Keratinocyte (primary cell): ENCODE results near the gene CDH12. TPM values are rescaled to one million over a fixed set of nuclear protein-coding genes. Genes with fewer than 3 reads are reported as not detected.

Experiments used
- DNase-seq: peaks from one replicate; pipeline ENCODE4 v3.0.0-alpha.2; 2011; ENCODE audit warnings: low read depth, missing footprints, low spot score
- FAIRE-seq: peaks from 2 replicates; lab custom pipeline; 2011; peaks lifted over from hg19 to GRCh38; lab: Jason Lieb, UNC
- H2AFZ ChIP-seq: 2 replicates; pipeline ENCODE4 v1.6.0; 2012; ENCODE audit warnings: low read length, control low read depth, inconsistent platforms; ENCODE audit not compliant: control insufficient read depth
- H3K27ac ChIP-seq: 2 replicates; pipeline ENCODE4 v1.5.1; 2011; ENCODE audit warnings: low read length; ENCODE audit not compliant: control insufficient read depth, insufficient read depth
- H3K27me3 ChIP-seq: 3 replicates; pipeline ENCODE4 v1.6.0; 2011; ENCODE audit warnings: low read length; ENCODE audit not compliant: control insufficient read depth, insufficient read depth; ENCODE audit errors: extremely low read depth
- H3K36me3 ChIP-seq, 2 experiments: 2 replicates in 1 of 2; 3 replicates in 1 of 2; pipeline ENCODE4 v1.5.1; 2011; ENCODE audit warnings: low read length in 2 of 2, mild to moderate bottlenecking in 1 of 2; ENCODE audit not compliant: control insufficient read depth in 2 of 2, insufficient read depth in 2 of 2; ENCODE audit errors: extremely low read depth in 1 of 2
- H3K4me1 ChIP-seq: 3 replicates; pipeline ENCODE4 v1.5.1; 2011; ENCODE audit warnings: low read length; ENCODE audit not compliant: control insufficient read depth, insufficient read depth; ENCODE audit errors: extremely low read depth
- H3K4me2 ChIP-seq: 3 replicates; pipeline ENCODE4 v1.6.0; 2011; ENCODE audit warnings: low read depth, low read length; ENCODE audit not compliant: control insufficient read depth, insufficient read depth; ENCODE audit errors: extremely low read depth
- H3K4me3 ChIP-seq, 3 experiments: fragments of 200-600 bp in 1 of 3; sonication (generic) in 1 of 3; 2 replicates in 2 of 3; 3 replicates in 1 of 3; pipeline ENCODE4 v1.5.1; 2011 to 2016; ENCODE audit warnings: low read length in 3 of 3, mild to moderate bottlenecking in 3 of 3, control low read depth in 2 of 3, inconsistent platforms in 1 of 3, low read depth in 1 of 3, mixed read lengths in 1 of 3, mixed run types in 1 of 3, moderate library complexity in 1 of 3; ENCODE audit not compliant: control insufficient read depth in 2 of 3, insufficient read depth in 2 of 3; ENCODE audit errors: extremely low read depth in 1 of 3
- H3K79me2 ChIP-seq: 2 replicates; pipeline ENCODE4 v1.6.0; 2012; ENCODE audit warnings: low read length; ENCODE audit not compliant: control insufficient read depth, insufficient read depth
- H3K9ac ChIP-seq: 3 replicates; pipeline ENCODE4 v1.6.0; 2011; ENCODE audit warnings: low read length; ENCODE audit not compliant: control insufficient read depth, insufficient read depth; ENCODE audit errors: extremely low read depth
- H3K9me1 ChIP-seq: 3 replicates; pipeline ENCODE4 v1.6.0; 2011; ENCODE audit warnings: low read length; ENCODE audit not compliant: control insufficient read depth, insufficient read depth; ENCODE audit errors: extremely low read depth
- H3K9me3 ChIP-seq: 2 replicates; pipeline ENCODE4 v1.5.1; 2012; ENCODE audit warnings: low read depth, low read length; ENCODE audit not compliant: control insufficient read depth
- H4K20me1 ChIP-seq: 3 replicates; pipeline ENCODE4 v1.6.0; 2011; ENCODE audit warnings: low read length; ENCODE audit not compliant: control insufficient read depth, insufficient read depth; ENCODE audit errors: extremely low read depth
- CTCF ChIP-seq, 3 experiments: IDR thresholded peaks in 1 of 3; conservative IDR thresholded peaks in 1 of 3; optimal IDR thresholded peaks in 1 of 3; 2 replicates in 2 of 3; 3 replicates in 1 of 3; pipeline versions ENCODE3 to v1.5.1; 2011; ENCODE audit warnings: low read length in 3 of 3, mild to moderate bottlenecking in 3 of 3, moderate library complexity in 2 of 3, control low read depth in 1 of 3, inconsistent platforms in 1 of 3; ENCODE audit not compliant: insufficient read depth in 2 of 3; ENCODE audit errors: extremely low read depth in 1 of 3
- EZH2 ChIP-seq: IDR thresholded peaks from one replicate; pipeline ENCODE4 v1.6.1; 2012; ENCODE audit warnings: inconsistent platforms, mild to moderate bottlenecking, low read length, moderate library complexity
- dilution Hi-C: fragments of 300-500 bp; cut with MboI; formaldehyde crosslinking; loops from one replicate; pipeline ENCODE4 v1.7.0; 2020; ENCODE audit warnings: low sequenced_read_pairs; ENCODE audit not compliant: extremely low pct_ligation_motif_present
- polyA plus RNA-seq, 5 experiments: library from polyadenylated mRNA; depleted of rRNA in 3 of 5; stranded (reverse) in 3 of 5; stranded (forward) in 1 of 5; unstranded in 1 of 5; fragments of >200 nt; gene quantifications; 1 replicate in 1 of 5; 2 replicates in 3 of 5; 3 replicates in 1 of 5; pipeline versions ENCODE4 v1.2.1 to v1.2.3, GENCODE V29; 2011 to 2012; ENCODE audit warnings: missing spikeins in 2 of 5, low read depth in 1 of 5, low replicate concordance in 1 of 5

The CDH12 gene
- polyA plus RNA-seq, 1 donor (not counting 4 experiments of a cell fraction or from before 2014, with no cell fraction given), result not detected

- no peak overlapping the region for H3K4me2 ChIP-seq
- H3K9me3 ChIP-seq, result no peaks in the 10 kb centered on the region
- H3K9ac ChIP-seq, result no peak overlapping the region
- FAIRE-seq (no peak), DNase-seq (no peak)
- dilution Hi-C loops, result no loop called here
- H3K36me3 ChIP-seq, result no peaks in the 10 kb centered on the region
- H3K4me1 ChIP-seq, result no peaks in the 10 kb centered on the region
- no peaks in the 10 kb centered on the region for H3K9me1 ChIP-seq
- TF ChIP-seq CTCF (optimal IDR thresholded peaks at IDR 0.05 in 1 of 3, IDR thresholded peaks at IDR 0.05 in 1 of 3, conservative IDR thresholded peaks at IDR 0.05 in 1 of 3; ENCODE audit: extremely low read depth in 1 of 3, insufficient read depth in 2 of 3, low read length in 3 of 3), result no peak
- no peak for TF ChIP-seq EZH2
- H4K20me1 ChIP-seq, result no peaks in the 10 kb centered on the region
- no peak overlapping the region for H3K27ac ChIP-seq
- H2AFZ ChIP-seq, result no peak overlapping the region
- peaks cover 3% of the 10 kb centered on the region for H3K27me3 ChIP-seq
- no peaks in the 10 kb centered on the region for H3K79me2 ChIP-seq
- H3K4me3 ChIP-seq, result no peak overlapping the region
Measured at GRCh38 chr5:22846693-22847092, 6.5 kb downstream of the CDH12 start.

- H3K4me3 ChIP-seq, result no peak overlapping the region
- TF ChIP-seq EZH2, result no peak
- TF ChIP-seq CTCF (optimal IDR thresholded peaks at IDR 0.05 in 1 of 3, IDR thresholded peaks at IDR 0.05 in 1 of 3, conservative IDR thresholded peaks at IDR 0.05 in 1 of 3; ENCODE audit: extremely low read depth in 1 of 3, insufficient read depth in 2 of 3, low read length in 3 of 3), result no peak
- no peaks in the 10 kb centered on the region for H3K9me3 ChIP-seq
- no peaks in the 10 kb centered on the region for H4K20me1 ChIP-seq
- no peak overlapping the region for H3K27ac ChIP-seq
- DNase-seq, result no peak
- no peak overlapping the region for H2AFZ ChIP-seq
- H3K36me3 ChIP-seq, result no peaks in the 10 kb centered on the region
- H3K79me2 ChIP-seq, result no peaks in the 10 kb centered on the region
- no peak overlapping the region for H3K4me2 ChIP-seq
- no peak overlapping the region for H3K9ac ChIP-seq
- no peak for FAIRE-seq
- H3K4me1 ChIP-seq, result no peaks in the 10 kb centered on the region
- H3K27me3 ChIP-seq, result no peaks in the 10 kb centered on the region
- dilution Hi-C loops, result no loop called here
- no peaks in the 10 kb centered on the region for H3K9me1 ChIP-seq
Measured at GRCh38 chr5:22844636-22845035, 8.5 kb downstream of the CDH12 start.
